ENCODE data around the gene HES4.

Gene HES4

GRCh38 chr1:965526-966134 lies 34.3 kb downstream of the HES4 start:
- no peak for DNase-seq

- no peak for DNase-seq
These were observed 35.0 kb downstream of the HES4 start for GRCh38 chr1:964691-965525.

DNA sequence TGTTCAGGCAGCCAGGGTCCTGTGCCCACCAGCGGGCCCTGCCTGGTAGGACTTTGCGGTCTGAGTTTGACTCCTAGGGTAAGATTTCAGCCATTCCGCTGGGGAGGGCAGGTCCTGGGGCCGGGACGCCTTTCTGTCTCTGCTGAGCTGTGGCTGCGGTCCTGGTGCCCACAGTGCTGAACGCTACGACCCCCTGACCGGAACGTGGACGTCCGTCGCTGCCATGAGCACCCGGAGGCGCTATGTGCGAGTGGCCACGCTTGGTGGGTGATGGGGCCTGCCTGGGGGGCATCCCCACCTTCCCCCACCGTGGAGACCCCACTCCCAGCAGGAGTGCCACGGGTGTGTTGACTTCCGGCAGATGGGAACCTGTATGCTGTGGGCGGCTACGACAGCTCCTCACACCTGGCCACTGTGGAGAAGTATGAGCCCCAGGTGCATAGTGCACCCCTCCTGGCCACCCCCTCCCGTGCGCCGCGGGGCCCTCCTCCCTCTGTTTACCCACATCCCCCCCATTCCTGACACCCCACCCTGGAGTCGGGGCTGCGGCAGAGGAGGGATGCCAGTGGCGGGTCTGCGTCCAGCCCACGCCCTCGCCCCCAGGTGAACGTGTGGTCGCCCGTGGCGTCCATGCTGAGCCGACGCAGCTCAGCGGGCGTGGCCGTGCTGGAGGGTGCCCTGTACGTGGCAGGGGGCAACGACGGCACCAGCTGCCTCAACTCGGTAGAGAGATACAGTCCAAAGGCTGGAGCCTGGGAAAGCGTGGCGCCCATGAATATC lies 36.0 kb downstream of the HES4 start:
- no peak for DNase-seq

DNA sequence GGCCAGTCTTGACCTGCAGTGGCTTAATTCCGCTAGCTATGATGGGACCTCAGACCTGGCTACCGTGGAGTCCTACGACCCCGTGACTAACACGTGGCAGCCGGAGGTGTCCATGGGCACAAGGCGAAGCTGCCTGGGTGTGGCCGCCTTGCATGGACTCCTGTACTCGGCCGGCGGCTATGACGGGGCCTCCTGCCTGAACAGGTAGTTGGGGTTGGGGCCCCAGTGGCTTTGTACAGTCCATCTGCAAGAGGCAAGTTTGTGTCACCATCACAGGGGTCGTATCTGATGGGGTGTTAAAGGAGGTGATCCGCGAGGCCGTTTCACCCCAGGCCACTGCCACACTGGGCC lies 36.6 kb downstream of the HES4 start:
- no peak for DNase-seq

- no peak for DNase-seq
These were observed 37.3 kb downstream of the HES4 start for GRCh38 chr1:962381-963300.

- no peak for DNase-seq
These were observed 38.7 kb downstream of the HES4 start for GRCh38 chr1:961132-961669.

- peak; percentile 79 for DNase-seq
These were observed 39.4 kb downstream of the HES4 start, which contains the start of gene KLHL17 for GRCh38 chr1:960363-961131. Gene KLHL17, plus strand, starts transcription at chr1:960584. Its CDS starts 110 bp downstream, at chr1:960694.

GRCh38 chr1:959731-960362 lies 40.0 kb downstream of the HES4 start:
- no peak for DNase-seq

DNA sequence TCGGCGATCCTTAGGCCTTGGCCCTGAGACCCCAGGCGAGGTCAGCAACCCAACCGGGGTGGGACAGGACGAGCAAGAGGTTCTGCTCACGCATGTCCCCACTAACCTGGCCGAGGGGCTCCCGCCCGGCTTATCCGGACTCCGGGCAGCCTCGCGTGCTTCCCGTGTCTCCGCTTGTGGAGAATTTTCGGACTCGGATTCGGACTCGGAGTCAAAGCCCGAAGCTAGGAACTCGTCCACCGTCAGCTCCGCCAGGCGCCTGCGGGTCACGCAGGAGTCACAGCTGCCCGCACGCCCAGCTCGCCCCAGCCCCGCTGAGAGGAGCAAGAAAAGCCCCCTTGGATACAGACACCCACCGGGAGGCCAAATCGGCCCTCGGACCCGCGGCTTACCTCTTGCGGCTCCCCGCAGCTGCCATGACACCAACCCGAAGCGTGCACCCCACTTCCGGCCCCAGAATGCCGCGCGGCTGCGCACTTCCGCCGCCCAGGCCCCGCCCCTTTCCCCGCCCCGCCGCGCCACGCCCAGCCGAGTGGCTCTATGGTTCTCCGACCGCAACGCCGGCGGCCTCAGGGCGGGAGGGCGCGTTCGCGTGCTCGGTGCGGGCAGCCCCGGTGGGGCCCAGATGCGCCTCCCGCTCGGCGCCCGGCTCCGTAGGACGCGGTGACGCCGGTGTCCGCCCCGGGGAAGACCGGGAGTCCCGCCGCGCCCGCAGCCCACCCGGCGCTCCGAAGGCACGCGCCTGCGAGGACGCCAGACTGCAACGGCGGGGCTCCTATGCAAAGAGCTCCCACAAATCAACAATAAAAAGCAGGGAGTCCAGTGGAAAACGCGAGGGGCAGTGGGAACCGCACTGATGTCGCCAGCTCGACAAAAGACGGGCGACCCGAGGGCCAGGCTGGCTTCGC lies 40.8 kb downstream of the HES4 start, which contains the start of gene NOC2L:
NOC2L (minus strand) TSS at position 434 of the 908 bp plus-strand sequence; CDS start at position 418, 16 bp downstream.
- peak; percentile 86 for DNase-seq

DNA sequence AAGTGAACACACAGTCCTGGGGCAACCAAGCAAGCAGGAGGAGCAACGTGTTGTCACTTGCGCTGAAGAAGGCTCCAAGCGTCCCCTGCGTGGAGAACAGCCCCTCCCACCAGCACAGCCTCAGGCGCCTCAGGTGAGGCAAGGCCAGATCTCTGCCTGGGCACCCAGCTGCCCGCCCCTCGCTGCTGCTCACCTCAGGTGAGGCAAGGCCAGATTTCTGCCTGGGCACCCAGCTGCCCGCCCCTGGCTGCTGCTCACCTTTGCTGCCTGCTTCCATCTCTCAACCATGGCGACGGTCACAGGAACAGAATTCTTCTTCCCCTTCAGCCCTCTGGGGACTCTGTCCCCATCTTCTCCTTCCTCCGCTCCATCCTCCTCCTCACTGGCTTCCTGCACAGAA lies 43.3 kb downstream of the HES4 start:
- no peak for DNase-seq

GRCh38 chr1:955474-955873 lies 44.4 kb downstream of the HES4 start:
- DNase-seq = no peak

GRCh38 chr1:954927-955326 lies 45.0 kb downstream of the HES4 start:
- no peak for DNase-seq

GRCh38 chr1:953524-954320 lies 46.2 kb downstream of the HES4 start:
- no peak for DNase-seq

GRCh38 chr1:952603-953002 lies 47.3 kb downstream of the HES4 start:
- no peak for DNase-seq

DNA sequence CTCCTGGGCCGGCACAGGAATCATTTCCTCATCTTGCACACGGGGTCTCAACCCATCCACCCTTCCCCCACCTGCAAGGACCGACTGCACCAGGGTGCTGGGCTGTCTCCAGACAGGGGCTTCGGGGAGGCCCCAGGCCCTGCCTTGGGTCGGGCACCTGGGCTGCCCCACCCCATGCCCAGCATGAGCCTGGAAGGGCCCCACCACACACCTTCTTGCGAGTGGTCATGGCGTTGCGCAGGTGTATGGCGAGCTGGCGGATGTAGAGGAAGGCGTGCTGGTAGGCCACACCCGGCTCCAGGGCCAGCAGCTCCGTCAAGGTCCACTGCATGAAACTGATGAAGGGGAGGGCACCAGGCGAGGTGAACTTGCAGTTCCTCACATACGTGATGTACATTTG lies 47.7 kb downstream of the HES4 start:
- no peak for DNase-seq

GRCh38 chr1:951364-951763 lies 48.5 kb downstream of the HES4 start:
- DNase-seq = no peak

- no peak for DNase-seq
These were observed 49.0 kb downstream of the HES4 start for GRCh38 chr1:950881-951280.

GRCh38 chr1:950268-950667 lies 49.6 kb downstream of the HES4 start:
- DNase-seq = no peak

Measured in NCI-H69 (cell line).